ENCODE results near the gene NTMT2. TPM values are rescaled to one million over a fixed set of nuclear protein-coding genes. Genes with fewer than 3 reads are reported as not detected.

The NTMT2 gene
- total and polyA plus RNA-seq, 9 of the 15 experiments (the other 6 are each of a cell fraction or from before 2014, with no cell fraction given): not detected

- intact Hi-C loops (cut with micrococcal nuclease): no loop called here
- H3K27ac ChIP-seq (ENCODE audit: extremely low read depth, low read depth, low read length): no peak overlapping the region
- H3K79me2 ChIP-seq (ENCODE audit: control insufficient read depth, insufficient read depth, low read length): no peaks in the 10 kb centered on the region
- H3K9me3 ChIP-seq (replicated peaks; ENCODE audit: control insufficient read depth, insufficient read depth, low read depth, low read length): no peaks in the 10 kb centered on the region
- H3K9me1 ChIP-seq (ENCODE audit: control insufficient read depth, insufficient read depth, low read length): no peaks in the 10 kb centered on the region
- no peak for TF ChIP-seq ZNF12 (CRISPR knock-in tag; IDR thresholded peaks at IDR 0.05)
- no peak for TF ChIP-seq TSHZ1 (CRISPR knock-in tag; IDR thresholded peaks at IDR 0.05)
- TF ChIP-seq SRF (CRISPR knock-in tag; IDR thresholded peaks at IDR 0.05): no peak
- TF ChIP-seq HCFC1 (IDR thresholded peaks at IDR 0.05; ENCODE audit: low read depth, low read length): no peak
- TF ChIP-seq ZNF444 (CRISPR knock-in tag; IDR thresholded peaks at IDR 0.05): no peak
- no peak for TF ChIP-seq AFF4 (CRISPR knock-in tag; IDR thresholded peaks at IDR 0.05)
- no peak for TF ChIP-seq COPS2 (conservative IDR thresholded peaks at IDR 0.05)
- no peak for TF ChIP-seq CREB1 (IDR thresholded peaks at IDR 0.05)
- TF ChIP-seq CREB1 (CRISPR knock-in tag; IDR thresholded peaks at IDR 0.05): no peak
- TF ChIP-seq MEF2A (IDR thresholded peaks at IDR 0.05; ENCODE audit: control insufficient read depth, low read depth, low read length): no peak
- TF ChIP-seq SFPQ (IDR thresholded peaks at IDR 0.05; ENCODE audit: low read depth, low read length): no peak
- no peak for TF ChIP-seq SIRT6 (IDR thresholded peaks at IDR 0.05; ENCODE audit: low read depth, low read length)
- no peak for TF ChIP-seq NFE2 (IDR thresholded peaks at IDR 0.05; ENCODE audit: low read depth)
- ChIA-PET CTCF (ENCODE audit: low intra/inter-chr PET ratio) (no interaction called here), POLR2A (interaction anchor here (1.0 kb wide), 1 partner anchor 405 kb away, joined by 3 read pairs; the partner anchor contains the start of gene GORAB)
- no peaks in the 10 kb centered on the region for H4K20me1 ChIP-seq (replicated peaks; ENCODE audit: control insufficient read depth, insufficient read depth, low read length)
- in situ Hi-C loops (cut with MboI): no loop called here
- ATAC-seq: no peak
- no peak overlapping the region for H3K4me2 ChIP-seq (ENCODE audit: insufficient read depth, low read length)
- H3K4me3 ChIP-seq: no peak overlapping the region
- WGBS (ENCODE audit: insufficient coverage, low coverage, missing lambda C conversion rate): 0% methylated on average over 4 of the region's 4 CpGs
- no peaks in the 10 kb centered on the region for H3K4me1 ChIP-seq (replicated peaks in 1 of 2; ENCODE audit: control insufficient read depth in 2 of 2, insufficient read depth in 2 of 2, low read length in 2 of 2)
- H3K36me3 ChIP-seq (ENCODE audit: control insufficient read depth, insufficient read depth, low read length): no peaks in the 10 kb centered on the region
- no peak overlapping the region for H3K9ac ChIP-seq (ENCODE audit: insufficient read depth in 1 of 2, low read depth in 2 of 2, low read length in 2 of 2)
- no peak for DNase-seq (ENCODE audit: extremely low read depth in 1 of 4, low spot score in 3 of 4)
- FAIRE-seq: no peak
- H2AFZ ChIP-seq (ENCODE audit: low read depth, low read length): no peak overlapping the region
- BruUV-seq (replicated peaks): no TSS peak
- no peaks in the 10 kb centered on the region for H3K27me3 ChIP-seq (ENCODE audit: control insufficient read depth in 2 of 2, insufficient read depth in 2 of 2, low read length in 2 of 2)
Observed at GRCh38 chr1:170126696-170127095, 19.1 kb upstream of the NTMT2 start.
